Activated CD4-positive, CD25-positive, alpha-beta regulatory T cell treated with anti-CD3 and anti-CD28 coated beads, Interleukin-2, amount 50 U/mL, for 72 hours (primary cell): ENCODE measurements around the gene MYBPC2.
"Not testable (repeated sequence)": the region's sequence is repeated elsewhere in the genome, so short reads cannot be mapped to it uniquely, and the experiment has no call there.

Experiments
- DNase-seq: peaks from one replicate; pipeline ENCODE4 v3.0.0; 2021

Gene MYBPC2

DNA sequence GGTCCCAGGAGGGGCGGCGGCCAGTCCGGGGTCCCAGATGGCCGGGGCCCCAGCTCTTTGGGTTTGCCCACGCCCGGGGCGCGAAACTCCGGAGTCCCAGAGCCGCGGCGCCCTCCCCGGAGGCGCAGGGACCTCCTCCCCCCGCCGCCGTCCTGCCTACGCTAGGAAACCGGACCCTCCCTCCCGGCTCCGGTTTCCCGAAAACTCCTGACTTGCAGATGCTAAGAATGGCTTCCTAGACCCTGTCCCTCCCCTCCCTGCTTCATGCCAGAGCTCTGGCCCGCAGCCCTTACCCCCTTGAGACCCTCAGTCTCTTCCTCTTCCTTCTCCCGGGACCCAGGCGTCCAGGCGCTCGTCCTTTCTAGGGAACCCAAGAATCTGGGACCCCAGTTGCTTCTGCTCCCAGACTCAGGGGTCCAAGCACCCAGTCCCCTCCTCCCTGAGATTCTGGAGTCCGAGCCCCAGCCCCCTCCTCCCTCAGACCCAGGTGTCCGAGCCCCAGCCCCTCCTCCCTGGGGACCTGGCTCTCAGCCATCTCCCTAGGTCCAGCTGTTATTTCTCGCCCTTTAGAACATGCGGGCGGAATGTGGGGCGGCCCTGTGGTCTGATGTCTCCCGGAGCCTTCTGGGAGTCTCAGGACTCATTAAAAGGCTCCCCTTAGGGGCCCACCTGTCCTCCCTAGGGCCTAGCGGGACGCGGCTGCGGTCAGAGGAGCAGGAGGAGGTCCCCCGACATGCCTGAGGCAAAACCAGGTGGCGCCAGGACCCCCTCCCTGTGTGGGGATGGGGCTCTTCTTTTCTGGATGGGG is at the start of gene MYBPC2:
Gene MYBPC2 (plus strand): TSS at position 672 of the 808 bp plus-strand sequence. CDS start 62 bp downstream, at position 734.
- DNase-seq, result no peak

DNA sequence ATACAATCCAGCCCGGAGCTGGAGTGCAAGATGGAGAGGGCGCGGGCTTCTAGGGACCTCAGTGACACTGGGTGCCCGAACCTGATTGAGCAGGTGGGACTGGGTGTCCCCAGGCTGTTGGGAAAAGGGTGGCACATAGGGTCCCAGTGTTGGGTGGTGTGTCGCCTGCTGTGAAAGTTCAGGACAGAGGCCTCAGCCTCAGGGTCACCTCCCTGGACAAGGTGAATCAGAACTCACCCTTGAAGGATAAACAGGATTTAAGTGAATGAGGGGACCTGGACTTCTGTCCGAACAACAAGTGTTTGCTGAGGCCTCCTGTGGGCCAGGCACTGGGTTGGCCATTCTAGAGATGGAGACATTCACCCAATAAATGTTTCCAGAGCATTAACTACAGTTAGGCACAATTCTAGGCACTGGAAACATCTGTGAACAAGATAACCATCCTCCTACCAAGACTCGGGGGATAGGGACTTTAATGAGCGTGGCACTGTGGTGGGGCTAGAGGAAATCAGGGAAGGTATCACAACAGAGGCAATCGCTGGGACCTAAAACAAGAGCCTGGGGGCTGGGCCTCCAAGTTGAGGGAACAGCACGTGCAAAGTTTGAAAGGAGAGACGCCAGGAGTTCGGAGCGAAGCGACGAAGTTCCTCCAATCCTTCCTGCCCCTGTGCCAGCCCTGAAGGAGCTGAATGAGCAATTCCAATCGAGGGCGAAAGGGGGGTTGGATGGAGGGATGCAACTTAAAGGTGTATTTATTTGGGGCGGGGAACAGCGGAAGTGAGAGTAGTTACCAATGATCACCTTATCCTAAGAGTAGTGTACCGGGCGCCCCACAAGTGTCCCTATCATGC is 49.5 kb upstream of the MYBPC2 start:
- no peak for DNase-seq

DNA sequence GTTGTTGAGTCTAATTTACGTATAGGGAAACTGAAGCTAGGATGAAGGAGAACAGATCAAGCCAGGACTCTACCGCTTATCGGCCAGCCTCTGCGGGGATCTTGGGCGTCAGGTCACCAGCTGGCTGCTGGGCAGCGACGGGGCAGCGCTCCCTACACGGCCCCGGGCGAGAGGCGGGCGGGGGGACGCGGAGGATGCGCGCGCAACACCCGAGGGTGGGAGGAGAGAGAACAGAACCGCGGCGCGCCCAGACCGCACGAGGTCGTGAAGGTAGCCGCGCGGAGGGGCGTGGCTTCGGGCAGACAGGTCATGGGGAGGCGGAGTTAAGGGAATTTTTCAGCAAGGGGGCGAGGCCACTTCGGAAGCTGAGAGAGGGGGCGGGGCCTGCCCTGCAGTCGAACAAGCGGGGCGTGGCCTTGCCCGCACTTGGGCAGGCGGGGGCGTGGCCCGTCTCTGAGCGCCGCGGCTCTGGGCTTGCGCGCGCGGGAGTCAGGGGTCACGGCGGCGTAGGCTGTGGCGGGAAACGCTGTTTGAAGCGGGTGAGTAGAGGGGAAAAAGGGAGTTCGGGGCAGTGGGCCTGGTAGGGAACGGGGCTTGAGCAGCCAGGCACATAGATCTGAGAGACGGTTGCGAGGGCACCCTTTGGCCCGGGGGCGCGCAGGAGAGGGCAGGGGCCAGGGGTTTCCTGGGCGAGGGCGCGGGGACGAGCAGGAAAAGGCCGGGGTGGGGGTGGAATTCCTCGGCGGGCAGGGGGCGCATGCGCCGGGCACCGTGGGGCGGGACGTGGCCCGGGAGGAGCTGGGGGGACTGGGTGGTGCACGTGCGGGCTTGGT is 48.6 kb upstream of the MYBPC2 start, which contains the start of gene POLD1:
Gene POLD1 (plus strand): TSS at position 496 of the 833 bp plus-strand sequence. CDS start 14,505 bp downstream, outside the sequence.
- DNase-seq, result peak; percentile 99

DNA sequence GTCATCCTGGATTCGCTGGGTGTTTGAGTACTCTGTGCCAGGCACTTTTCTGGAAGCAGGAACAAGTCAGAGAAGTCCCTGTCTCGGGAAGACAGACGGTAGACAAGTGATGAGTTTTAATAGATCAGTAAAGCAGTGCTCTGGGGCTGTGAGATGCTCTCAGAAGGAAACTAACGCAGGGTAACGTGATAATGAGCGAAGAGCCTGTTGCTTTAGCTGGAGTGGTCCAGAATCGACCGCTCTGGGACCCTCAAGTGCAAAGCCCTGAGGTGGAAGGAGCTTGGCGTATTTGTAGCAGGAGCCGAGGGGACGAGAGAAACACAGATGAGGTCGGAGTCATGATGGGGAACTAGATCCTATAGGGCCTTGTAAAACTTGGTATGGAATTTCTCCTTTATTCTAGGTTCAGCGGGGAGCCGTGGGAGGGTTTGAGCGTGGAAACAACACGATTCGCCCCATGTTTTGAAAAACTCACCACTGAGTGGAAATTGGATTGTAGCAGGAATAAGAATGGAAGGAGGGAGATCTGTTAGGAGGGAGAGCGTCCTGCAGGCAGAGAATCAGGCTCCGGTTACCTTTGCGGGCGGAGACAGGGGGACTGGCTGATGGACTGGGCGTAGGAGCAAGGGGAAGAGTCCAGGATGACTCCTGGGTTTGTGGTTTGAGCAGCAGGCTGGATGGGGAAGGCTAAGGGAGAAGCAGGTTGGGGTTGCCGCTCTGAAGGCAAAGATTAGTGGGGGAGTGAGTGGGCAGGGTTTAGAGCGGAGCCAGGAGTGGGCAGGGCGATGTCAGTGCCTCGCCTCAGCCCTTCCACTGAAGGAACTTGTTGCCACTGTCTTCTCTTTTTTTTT is 47.8 kb upstream of the MYBPC2 start:
- no peak for DNase-seq

DNA sequence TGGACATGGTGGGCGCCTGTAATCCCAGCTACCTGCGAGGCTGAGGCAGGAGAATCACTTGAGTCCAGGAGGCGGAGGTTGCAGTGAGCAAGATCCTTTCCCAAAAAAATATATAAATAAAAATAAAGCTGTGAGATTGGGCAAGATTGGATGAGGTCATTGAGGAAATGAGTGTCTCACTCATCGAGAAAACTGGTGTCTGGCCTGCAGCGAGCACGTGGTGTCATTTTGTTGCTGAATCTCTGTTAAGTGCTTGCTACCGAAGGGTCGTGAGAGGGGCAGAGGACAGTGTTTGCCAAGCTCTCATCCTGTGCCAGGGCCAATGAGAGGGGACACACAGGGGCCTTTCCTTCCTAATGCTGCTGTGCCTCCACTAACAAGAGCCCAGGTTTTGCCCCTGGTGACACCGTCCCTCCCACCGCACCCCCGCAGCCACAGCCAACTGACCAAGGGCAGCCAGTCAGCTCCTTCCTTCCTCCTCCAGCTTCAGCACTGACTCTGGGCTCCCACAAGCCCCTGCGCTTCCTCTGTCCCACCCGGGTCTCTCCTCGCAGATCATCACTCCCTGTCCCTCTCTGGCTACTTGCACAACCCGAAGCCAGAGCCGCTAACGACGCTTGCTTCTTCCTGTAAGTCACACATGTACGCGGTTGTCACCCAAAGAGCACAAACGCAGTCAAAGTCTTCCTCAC is 45.4 kb upstream of the MYBPC2 start:
- DNase-seq, result no peak

DNA sequence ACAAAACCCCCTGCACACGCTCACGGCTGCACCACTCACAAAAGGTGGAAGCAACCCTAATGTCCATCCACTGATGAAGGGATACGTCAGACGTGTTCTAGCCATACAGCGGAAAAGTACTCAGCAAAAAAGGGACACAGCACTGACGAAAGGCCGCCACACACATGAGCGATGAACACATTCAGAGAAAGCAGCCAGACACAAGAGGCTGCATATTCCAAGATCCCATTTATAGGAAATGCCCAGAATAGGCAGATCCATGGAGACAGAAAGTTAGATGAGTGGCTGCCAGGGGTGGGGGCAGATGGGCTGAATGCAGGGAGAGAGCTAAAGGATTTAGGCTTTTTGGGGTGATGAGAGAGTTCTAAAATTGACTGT is 44.8 kb upstream of the MYBPC2 start:
- DNase-seq, result no peak

DNA sequence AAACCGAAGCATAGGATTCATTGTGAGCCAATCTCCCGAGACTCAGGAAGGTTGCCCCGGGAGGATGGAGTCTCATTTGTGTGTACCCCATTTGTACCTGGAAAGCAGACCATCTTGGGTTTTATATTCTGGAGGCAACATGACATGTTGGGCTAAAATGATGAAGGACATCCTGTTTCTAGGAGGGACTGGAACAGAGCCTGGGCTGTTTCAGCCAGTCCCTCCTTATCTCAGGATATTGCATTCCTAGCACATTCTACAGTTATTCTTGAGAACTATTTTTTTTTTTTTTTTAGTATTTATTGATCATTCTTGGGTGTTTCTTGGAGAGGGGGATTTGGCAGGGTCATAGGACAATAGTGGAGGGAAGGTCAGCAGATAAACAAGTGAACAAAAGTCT is 42.4 kb upstream of the MYBPC2 start:
- DNase-seq, result not testable (repeated sequence)

DNA sequence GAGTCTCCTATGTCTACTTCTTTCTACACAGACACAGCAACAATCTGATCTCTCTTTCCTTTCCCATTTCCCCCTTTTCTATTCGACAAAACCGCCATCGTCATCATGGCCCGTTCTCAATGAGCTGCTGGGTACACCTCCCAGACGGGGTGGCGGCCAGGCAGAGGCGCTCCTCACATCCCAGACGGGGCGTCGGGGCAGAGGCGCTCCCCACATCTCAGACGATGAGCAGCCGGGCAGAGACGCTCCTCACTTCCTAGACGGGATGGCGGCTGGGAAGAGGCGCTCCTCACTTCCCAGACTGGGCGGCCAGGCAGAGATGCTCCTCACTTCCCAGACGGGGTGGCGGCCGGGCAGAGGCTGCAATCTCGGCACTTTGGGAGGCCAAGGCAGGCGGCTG is 41.7 kb upstream of the MYBPC2 start:
- not testable (repeated sequence) for DNase-seq

DNA sequence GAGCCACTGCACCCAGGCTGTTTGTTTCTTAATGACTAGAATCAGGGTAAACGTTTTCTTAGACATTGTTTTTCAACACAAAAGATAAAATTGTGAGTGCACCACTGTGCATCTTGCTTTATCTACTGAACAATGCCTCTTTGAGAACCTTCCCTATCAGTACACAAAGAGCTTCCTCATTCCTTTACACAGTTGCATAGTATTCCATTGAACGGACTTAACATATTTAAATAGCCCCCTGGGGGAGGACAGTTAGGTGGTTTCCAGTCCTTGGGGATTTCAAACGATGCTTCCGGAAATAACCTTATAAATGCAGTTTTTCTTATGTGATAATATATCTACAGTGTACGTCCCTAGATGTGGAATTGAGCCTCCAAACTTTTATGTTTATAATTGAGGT is 39.9 kb upstream of the MYBPC2 start:
- no peak for DNase-seq

DNA sequence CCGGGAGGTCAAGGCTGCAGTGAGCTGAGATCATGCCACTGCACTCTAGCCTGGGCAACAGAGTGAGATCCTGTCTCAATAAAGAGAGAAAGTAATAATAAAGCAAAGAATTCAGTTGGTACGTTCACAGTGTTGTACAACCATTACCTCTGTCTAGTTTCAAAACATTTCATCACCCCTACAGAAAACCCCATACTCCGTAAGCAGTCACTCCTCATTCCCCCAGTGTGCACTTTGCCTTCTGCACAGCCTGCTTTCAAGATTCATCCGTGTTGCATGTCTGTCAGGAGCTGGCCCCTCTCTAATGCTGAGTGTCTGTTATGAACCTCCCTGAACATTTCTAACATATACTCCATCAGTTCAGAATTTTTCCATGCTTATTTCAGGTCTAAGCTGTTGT is 39.1 kb upstream of the MYBPC2 start:
- no peak for DNase-seq

DNA sequence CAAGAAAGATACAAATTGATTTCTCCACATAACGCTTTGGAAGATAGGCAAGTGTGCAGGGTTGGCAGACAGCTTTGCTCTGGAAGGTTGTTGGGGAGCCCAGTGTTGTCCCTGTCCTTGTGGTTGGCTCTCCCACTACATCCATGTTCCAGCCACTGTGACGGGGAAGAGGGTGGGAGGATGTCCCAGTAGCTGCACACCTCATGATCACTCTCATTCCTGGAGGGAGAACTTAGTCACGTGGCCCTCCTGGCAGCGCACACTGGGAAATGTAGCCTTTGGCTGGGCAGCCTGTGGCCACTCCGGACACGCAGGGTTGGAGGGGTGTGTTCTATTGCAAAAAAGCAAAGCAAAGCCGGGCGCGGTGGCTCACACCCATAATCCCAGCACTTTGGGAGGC is 38.7 kb upstream of the MYBPC2 start:
- no peak for DNase-seq

DNA sequence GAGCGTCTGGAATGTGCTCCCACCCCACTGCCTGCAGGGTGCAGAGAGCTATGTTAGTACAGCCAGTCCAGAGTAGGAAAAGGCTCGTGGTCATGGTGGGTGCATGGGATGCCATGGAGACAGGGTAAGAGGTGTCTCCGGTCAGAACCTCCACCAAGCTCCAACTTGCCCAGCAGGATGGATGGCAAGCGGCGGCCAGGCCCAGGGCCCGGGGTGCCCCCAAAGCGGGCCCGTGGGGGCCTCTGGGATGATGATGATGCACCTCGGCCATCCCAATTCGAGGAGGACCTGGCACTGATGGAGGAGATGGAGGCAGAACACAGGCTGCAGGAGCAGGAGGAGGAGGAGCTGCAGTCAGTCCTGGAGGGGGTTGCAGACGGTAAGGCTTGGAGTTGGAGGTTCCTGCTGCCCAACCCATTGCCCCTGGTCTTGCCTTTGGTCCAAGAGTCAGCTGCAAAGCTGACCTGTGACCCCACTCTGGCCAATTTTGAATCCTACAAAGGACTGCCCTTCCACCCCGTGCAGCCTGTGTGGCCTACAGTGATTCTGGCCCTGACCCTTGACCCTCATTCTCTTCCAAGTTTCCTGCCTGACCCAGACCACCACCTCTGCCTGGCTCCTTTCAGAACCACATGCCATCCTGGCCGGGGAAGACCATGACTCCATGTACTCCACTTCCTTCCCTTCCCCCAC is 33.9 kb upstream of the MYBPC2 start:
- no peak for DNase-seq

DNA sequence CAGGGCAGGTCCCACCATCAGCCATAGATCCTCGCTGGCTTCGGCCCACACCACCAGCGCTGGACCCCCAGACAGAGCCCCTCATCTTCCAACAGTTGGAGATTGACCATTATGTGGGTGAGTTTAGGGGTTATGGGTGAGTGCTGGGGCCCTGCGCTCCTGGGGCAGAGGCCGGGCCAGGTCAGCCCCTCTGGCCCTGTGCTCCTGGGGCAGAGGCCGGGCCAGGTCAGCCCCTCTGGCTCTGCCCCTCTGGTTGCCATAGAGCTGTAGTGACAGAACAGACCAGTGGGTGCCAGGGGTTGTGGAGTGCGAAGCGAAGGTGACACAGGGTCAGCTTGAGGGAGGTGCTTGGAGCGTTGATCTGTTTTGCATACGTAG is 33.3 kb upstream of the MYBPC2 start:
- no peak for DNase-seq

DNA sequence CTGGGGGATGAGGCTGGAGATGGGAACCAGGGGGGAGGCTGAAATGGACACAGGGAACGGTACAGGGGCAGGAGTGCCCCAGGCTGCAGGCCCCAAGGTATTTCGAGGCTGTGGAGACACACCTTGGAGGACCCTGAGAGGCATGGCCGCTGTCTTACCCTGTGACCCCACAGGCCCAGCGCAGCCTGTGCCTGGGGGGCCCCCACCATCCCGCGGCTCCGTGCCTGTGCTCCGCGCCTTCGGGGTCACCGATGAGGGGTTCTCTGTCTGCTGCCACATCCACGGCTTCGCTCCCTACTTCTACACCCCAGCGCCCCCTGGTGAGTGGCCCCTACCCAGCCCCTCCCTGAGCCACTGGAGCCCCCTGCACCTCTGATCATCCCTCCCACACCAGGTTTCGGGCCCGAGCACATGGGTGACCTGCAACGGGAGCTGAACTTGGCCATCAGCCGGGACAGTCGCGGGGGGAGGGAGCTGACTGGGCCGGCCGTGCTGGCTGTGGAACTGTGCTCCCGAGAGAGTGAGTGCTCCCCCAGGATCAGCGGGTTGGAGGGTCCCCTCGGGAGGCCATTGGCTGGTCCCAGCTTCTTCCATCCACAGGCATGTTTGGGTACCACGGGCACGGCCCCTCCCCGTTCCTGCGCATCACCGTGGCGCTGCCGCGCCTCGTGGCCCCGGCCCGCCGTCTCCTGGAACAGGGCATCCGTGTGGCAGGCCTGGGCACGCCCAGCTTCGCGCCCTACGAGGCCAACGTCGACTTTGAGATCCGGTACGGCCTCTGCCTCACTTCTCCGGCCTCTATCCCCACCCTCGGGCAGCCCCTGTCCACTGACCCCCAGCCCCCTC is 30.9 kb upstream of the MYBPC2 start:
- DNase-seq, result no peak

DNA sequence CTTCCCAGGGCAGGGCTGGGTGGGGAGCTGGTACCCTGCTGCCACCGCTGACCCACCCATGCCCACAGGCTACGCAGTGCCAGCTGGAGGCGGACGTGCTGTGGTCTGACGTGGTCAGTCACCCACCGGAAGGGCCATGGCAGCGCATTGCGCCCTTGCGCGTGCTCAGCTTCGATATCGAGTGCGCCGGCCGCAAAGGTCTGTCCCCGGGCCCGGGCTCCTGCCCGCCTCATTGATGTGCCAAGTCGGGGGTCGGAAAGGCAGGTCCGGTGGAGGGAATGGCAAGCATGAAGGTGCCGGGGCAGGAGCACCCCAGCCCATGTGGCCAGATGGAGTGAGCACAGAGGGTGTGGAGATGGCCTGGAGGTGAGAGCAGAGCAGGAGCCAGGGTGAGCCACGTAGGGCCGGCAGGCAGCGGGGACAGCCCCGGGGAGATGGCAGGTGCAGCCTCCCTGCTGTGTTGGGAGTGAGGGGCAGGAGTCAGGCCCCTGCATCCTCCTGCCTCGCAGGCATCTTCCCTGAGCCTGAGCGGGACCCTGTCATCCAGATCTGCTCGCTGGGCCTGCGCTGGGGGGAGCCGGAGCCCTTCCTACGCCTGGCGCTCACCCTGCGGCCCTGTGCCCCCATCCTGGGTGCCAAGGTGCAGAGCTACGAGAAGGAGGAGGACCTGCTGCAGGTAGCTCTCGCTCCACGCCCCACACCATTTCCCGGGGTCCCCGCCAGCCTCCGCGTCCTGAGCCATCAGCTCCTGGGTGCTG is 30.0 kb upstream of the MYBPC2 start:
- no peak for DNase-seq

DNA sequence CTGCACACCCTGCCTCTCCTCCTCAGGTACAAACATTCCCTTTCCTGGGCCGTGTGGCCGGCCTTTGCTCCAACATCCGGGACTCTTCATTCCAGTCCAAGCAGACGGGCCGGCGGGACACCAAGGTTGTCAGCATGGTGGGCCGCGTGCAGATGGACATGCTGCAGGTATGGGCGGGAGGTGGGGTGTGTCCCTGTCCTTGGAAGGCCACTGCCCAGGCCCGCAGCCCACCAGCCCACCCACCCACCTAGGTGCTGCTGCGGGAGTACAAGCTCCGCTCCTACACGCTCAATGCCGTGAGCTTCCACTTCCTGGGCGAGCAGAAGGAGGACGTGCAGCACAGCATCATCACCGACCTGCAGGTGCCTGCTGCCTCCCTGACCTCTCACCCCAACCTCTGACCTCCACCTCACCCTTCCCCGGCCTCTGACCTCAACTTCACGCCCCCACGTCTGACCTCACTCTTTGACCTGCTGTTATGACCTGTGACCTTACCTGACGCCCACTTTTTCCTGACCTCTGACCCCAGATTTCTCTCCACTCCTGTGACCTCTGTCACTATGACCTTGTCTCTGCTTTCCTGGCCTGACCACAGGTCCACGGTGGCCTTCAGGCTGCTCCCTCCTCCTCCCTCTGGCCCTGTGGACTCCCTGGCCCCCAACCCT is 26.4 kb upstream of the MYBPC2 start:
- no peak for DNase-seq

DNA sequence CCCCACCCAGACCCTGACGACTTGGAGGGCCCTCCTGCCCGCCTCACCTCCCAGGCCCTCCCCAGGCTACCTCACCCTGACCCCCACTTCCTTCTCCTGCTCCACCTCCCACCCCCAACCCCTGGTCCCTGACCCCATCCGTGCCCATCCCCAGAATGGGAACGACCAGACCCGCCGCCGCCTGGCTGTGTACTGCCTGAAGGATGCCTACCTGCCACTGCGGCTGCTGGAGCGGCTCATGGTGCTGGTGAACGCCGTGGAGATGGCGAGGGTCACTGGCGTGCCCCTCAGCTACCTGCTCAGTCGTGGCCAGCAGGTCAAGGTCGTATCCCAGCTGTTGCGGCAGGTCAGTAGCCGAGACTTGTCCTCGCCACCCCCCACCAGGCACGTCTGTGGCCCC is 25.9 kb upstream of the MYBPC2 start:
- DNase-seq, result no peak

DNA sequence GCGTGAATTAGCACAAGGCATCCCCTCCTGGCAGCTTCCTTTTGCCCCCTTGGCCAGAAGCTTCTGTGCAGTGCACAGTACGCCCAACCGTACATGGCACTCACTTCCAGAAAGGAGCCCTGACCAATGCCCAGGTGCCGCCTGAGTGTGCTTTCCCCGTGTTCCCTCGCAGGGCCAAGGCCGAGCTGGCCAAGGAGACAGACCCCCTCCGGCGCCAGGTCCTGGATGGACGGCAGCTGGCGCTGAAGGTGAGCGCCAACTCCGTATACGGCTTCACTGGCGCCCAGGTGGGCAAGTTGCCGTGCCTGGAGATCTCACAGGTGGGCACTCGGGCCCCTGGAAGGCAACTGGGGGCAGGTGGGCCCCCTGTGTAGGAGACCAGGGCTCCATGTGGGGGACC is 23.3 kb upstream of the MYBPC2 start:
- DNase-seq, result no peak

DNA sequence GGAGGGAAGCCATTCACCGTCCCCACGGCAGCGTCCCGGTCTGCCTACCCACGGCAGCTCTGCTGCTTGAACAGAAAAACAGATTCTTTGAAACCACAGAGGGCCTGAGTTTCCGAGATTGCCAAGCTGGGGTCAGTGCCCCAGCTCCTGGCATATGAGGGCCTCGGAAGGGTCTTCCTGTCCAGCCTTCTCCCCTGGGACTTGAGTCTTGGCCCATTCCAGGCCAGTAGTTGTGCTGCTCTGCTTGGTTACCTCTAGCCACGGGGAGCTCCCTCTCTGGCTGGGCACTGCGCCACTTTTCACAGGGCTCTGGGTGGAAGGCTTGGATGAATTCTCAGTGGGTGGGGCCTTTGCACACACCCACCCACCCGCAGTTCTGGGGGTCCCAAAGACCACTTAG is 22.6 kb upstream of the MYBPC2 start:
- DNase-seq, result no peak
